SK-N-SH treated with all-trans-retinoic acid at 6 μM for 48 hours (cell line): ENCODE results near the gene EIF4G1.

ENCODE experiments used
- ATAC-seq: fragments of 200-7000 bp; cut with Tn5 transposase; 3 replicates; pipeline ENCODE4 v1.9.1; 2020; ENCODE audit warnings: mild to moderate bottlenecking, moderate library complexity
- ARNTL ChIP-seq: fragments of 450-650 bp; formaldehyde crosslinking; IDR thresholded peaks from 2 replicates; pipeline ENCODE4 v1.5.0; 2020; ENCODE audit warnings: low read depth, mild to moderate bottlenecking, moderate library complexity, borderline replicate concordance
- BACH2 ChIP-seq: fragments of 250-450 bp; sonication (Bioruptor Pico); IDR thresholded peaks from 2 replicates; pipeline ENCODE4 v1.9.0; 2021; ENCODE audit warnings: mild to moderate bottlenecking, borderline replicate concordance
- CREB5 ChIP-seq: fragments of 250-450 bp; sonication (Bioruptor Pico); IDR thresholded peaks from 2 replicates; pipeline ENCODE4 v1.5.1; 2020; ENCODE audit warnings: low read depth, mild to moderate bottlenecking, moderate library complexity
- CSRNP3 ChIP-seq: fragments of 250-450 bp; sonication (Bioruptor Pico); IDR thresholded peaks from 2 replicates; pipeline ENCODE4 v1.5.1; 2021; ENCODE audit warnings: mild to moderate bottlenecking, moderate library complexity
- ESRRG ChIP-seq: fragments of 250-450 bp; sonication (Bioruptor Pico); IDR thresholded peaks from 2 replicates; pipeline ENCODE4 v1.6.1; 2021; ENCODE audit warnings: mild to moderate bottlenecking
- GLIS3 ChIP-seq: fragments of 250-450 bp; sonication (Bioruptor Pico); IDR thresholded peaks from 2 replicates; pipeline ENCODE4 v1.5.0; 2020; ENCODE audit warnings: mild to moderate bottlenecking, moderate library complexity
- ISL1 ChIP-seq: fragments of 250-450 bp; sonication (Bioruptor Pico); IDR thresholded peaks from 2 replicates; pipeline ENCODE4 v2.1.2; 2022; ENCODE audit warnings: mild to moderate bottlenecking, moderate library complexity
- OSR1 ChIP-seq: fragments of 250-450 bp; sonication (Bioruptor Pico); IDR thresholded peaks from 2 replicates; pipeline ENCODE4 v1.8.0; 2022; ENCODE audit warnings: moderate library complexity, mild to moderate bottlenecking, inconsistent platforms
- POU6F1 ChIP-seq: fragments of 250-450 bp; sonication (Bioruptor Pico); IDR thresholded peaks from 2 replicates; pipeline ENCODE4 v1.8.0; 2021; ENCODE audit warnings: low read depth, mild to moderate bottlenecking, moderate library complexity, borderline replicate concordance
- RARB ChIP-seq: fragments of 250-450 bp; sonication (Bioruptor Pico); IDR thresholded peaks from 2 replicates; pipeline ENCODE4 v1.8.0; 2021; ENCODE audit warnings: mild to moderate bottlenecking, moderate library complexity
- SNAI2 ChIP-seq: fragments of 250-450 bp; sonication (Bioruptor Pico); IDR thresholded peaks from 2 replicates; pipeline ENCODE4 v1.5.0; 2020; ENCODE audit warnings: mild to moderate bottlenecking, moderate library complexity
- TOX ChIP-seq: fragments of 250-450 bp; sonication (Bioruptor Pico); IDR thresholded peaks from 2 replicates; pipeline ENCODE4 v1.8.0; 2021; ENCODE audit warnings: mild to moderate bottlenecking, moderate library complexity, borderline replicate concordance
- TSHZ2 ChIP-seq: fragments of 250-450 bp; sonication (Bioruptor Pico); IDR thresholded peaks from 2 replicates; pipeline ENCODE4 v1.5.0; 2020; ENCODE audit warnings: mild to moderate bottlenecking, moderate library complexity
- ZFP3 ChIP-seq: fragments of 250-450 bp; sonication (Bioruptor Pico); IDR thresholded peaks from 2 replicates; pipeline ENCODE4 v1.5.0; 2020; ENCODE audit warnings: mild to moderate bottlenecking, moderate library complexity
- ZFP30 ChIP-seq: fragments of 450-650 bp; formaldehyde crosslinking; IDR thresholded peaks from 2 replicates; pipeline ENCODE4 v1.5.0; 2022; ENCODE audit warnings: mild to moderate bottlenecking, moderate library complexity
- ZNF565 ChIP-seq: fragments of 450-650 bp; formaldehyde crosslinking; conservative IDR thresholded peaks from 2 replicates; pipeline ENCODE4 v1.5.0; 2020; ENCODE audit warnings: low read depth, mild to moderate bottlenecking, moderate library complexity
- ZNF70 ChIP-seq: fragments of 450-650 bp; formaldehyde crosslinking; IDR thresholded peaks from 2 replicates; pipeline ENCODE4 v1.5.0; 2020; ENCODE audit warnings: mild to moderate bottlenecking, moderate library complexity
- ZNF8 ChIP-seq: fragments of 450-650 bp; formaldehyde crosslinking; IDR thresholded peaks from 2 replicates; pipeline ENCODE4 v1.5.0; 2020; ENCODE audit warnings: mild to moderate bottlenecking, moderate library complexity

EIF4G1 gene

GRCh38 chr3:184368116-184368515, 53.7 kb downstream of the EIF4G1 start:
- TF ChIP-seq CSRNP3 (CRISPR knock-in tag) (no peak), BACH2 (no peak), SNAI2 (CRISPR knock-in tag) (no peak), ISL1 (CRISPR knock-in tag) (no peak), TSHZ2 (CRISPR knock-in tag) (no peak), ZNF70 (no peak), ZFP3 (CRISPR knock-in tag) (no peak), TOX (CRISPR knock-in tag) (no peak), OSR1 (no peak), CREB5 (CRISPR knock-in tag) (no peak), POU6F1 (CRISPR knock-in tag) (no peak), RARB (CRISPR knock-in tag) (no peak), ZFP30 (CRISPR knock-in tag) (no peak), GLIS3 (CRISPR knock-in tag) (no peak), ZNF565 (CRISPR knock-in tag) (no peak)
- no peak for ATAC-seq

GRCh38 chr3:184368586-184369183, 54.3 kb downstream of the EIF4G1 start:
- no peak for TF ChIP-seq ARNTL (CRISPR knock-in tag)
- TF ChIP-seq POU6F1 (CRISPR knock-in tag): no peak
- no peak for TF ChIP-seq ESRRG (CRISPR knock-in tag)
- TF ChIP-seq ZNF70: no peak
- TF ChIP-seq CREB5 (CRISPR knock-in tag): no peak
- no peak for TF ChIP-seq ZNF8 (CRISPR knock-in tag)
- TF ChIP-seq CSRNP3 (CRISPR knock-in tag): no peak
- no peak for TF ChIP-seq GLIS3 (CRISPR knock-in tag)
- peak; percentile 26 for ATAC-seq
